ENCODE data around the gene TMEM120B. TPM values are rescaled to one million over a fixed set of nuclear protein-coding genes. Genes with fewer than 3 reads are reported as not detected.
A peak's percentile ranks its signal among the peaks of the same experiment; 100 is the strongest.

TMEM120B gene
- total RNA-seq, 1 experiment from 2014 or later, result 18.5 TPM

GRCh38 chr12:121811434-121812319, 99.1 kb downstream of the TMEM120B start:
- Histone ChIP-seq H3K27me3 (ENCODE audit: low read length) (no peaks in the 10 kb centered on the region), H2AFZ (ENCODE audit: low read length) (peak overlapping the region; percentile 17; the same call in 1 of the 2 replicates), H3K27ac (ENCODE audit: low read length) (peak overlapping the region; percentile 19), H3F3A (ENCODE audit: low read length, unreplicated experiment) (no peaks in the 10 kb centered on the region), H3K4me1 (ENCODE audit: insufficient read depth, low read length) (peaks cover 34% of the 10 kb centered on the region), H3K9me3 (ENCODE audit: low read length) (no peaks in the 10 kb centered on the region), H3K79me2 (ENCODE audit: low read length) (peaks cover 84% of the 10 kb centered on the region), H3K4me2 (ENCODE audit: low read length) (peak overlapping the region; percentile 81), H3K36me3 (ENCODE audit: low read depth, low read length) (peaks cover 44% of the 10 kb centered on the region), H3K4me3 (ENCODE audit: low read length) (peak overlapping the region; percentile 70), H3K9ac (ENCODE audit: low read length) (peak overlapping the region; percentile 59), H4K20me1 (ENCODE audit: low read length) (peaks cover 25% of the 10 kb centered on the region), H3K9me2 (replicated peaks; ENCODE audit: low read length) (no peaks in the 10 kb centered on the region)
- intact Hi-C loops (cut with micrococcal nuclease), result loop anchor here (1.0 to 2.0 kb wide), 3 partner anchors 17 to 77 kb away; partner anchors contain the start of gene PSMD9
- TF ChIP-seq EZH2phosphoT487 (IDR thresholded peaks at IDR 0.05; ENCODE audit: borderline replicate concordance, low read length), result no peak
- TF ChIP-seq EZH2 (IDR thresholded peaks at IDR 0.05; ENCODE audit: low read length, unreplicated experiment), result no peak
- peak; percentile 97 for TF ChIP-seq CTCF (conservative IDR thresholded peaks at IDR 0.05; ENCODE audit: low read depth, low read length)
- ATAC-seq (peak; percentile 79), DNase-seq (peak; percentile 84)
- ChIA-PET CTCF (interaction anchor here (0.5 to 3.3 kb wide), 9 partner anchors 9 to 1213 kb away, joined by 3 to 95 read pairs (median 5); partner anchors contain the start of gene RHOF), POLR2A (ENCODE audit: unreplicated experiment) (interaction anchor here (0.6 to 1.4 kb wide), 3 partner anchors 10 to 19 kb away, joined by 3 to 4 read pairs (median 4); no protein-coding TSS in a partner anchor)
- BruUV-seq (replicated peaks), result TSS peak; percentile 24

- Histone ChIP-seq H3K4me3 (ENCODE audit: low read length) (peak overlapping the region; percentile 70), H3F3A (ENCODE audit: low read length, unreplicated experiment) (no peaks in the 10 kb centered on the region), H3K27me3 (ENCODE audit: low read length) (no peaks in the 10 kb centered on the region), H3K9me3 (ENCODE audit: low read length) (no peaks in the 10 kb centered on the region), H3K4me1 (ENCODE audit: insufficient read depth, low read length) (peaks cover 28% of the 10 kb centered on the region), H3K36me3 (ENCODE audit: low read depth, low read length) (peaks cover 51% of the 10 kb centered on the region), H3K9ac (ENCODE audit: low read length) (peak overlapping the region; percentile 25), H3K27ac (ENCODE audit: low read length) (no peak overlapping the region), H2AFZ (ENCODE audit: low read length) (peak overlapping the region; percentile 17; the same call in 1 of the 2 replicates), H3K9me2 (replicated peaks; ENCODE audit: low read length) (no peaks in the 10 kb centered on the region), H3K4me2 (ENCODE audit: low read length) (peak overlapping the region; percentile 81), H4K20me1 (ENCODE audit: low read length) (peaks cover 21% of the 10 kb centered on the region), H3K79me2 (ENCODE audit: low read length) (peaks cover 77% of the 10 kb centered on the region)
- no peak for TF ChIP-seq EZH2 (IDR thresholded peaks at IDR 0.05; ENCODE audit: low read length, unreplicated experiment)
- TF ChIP-seq CTCF (conservative IDR thresholded peaks at IDR 0.05; ENCODE audit: low read depth, low read length), result no peak; the same call in 1 of the 2 replicates
- no peak for TF ChIP-seq EZH2phosphoT487 (IDR thresholded peaks at IDR 0.05; ENCODE audit: borderline replicate concordance, low read length)
- peak; percentile 84 for ATAC-seq
- ChIA-PET POLR2A (ENCODE audit: unreplicated experiment) (interaction anchor here (0.7 kb wide), 1 partner anchor 20 kb away, joined by 4 read pairs; no protein-coding TSS in a partner anchor), CTCF (interaction anchor here (0.5 to 3.3 kb wide), 8 partner anchors 10 to 1212 kb away, joined by 3 to 95 read pairs (median 5); partner anchors contain the start of gene RHOF)
- intact Hi-C loops (cut with micrococcal nuclease), result loop anchor here (1.0 to 2.0 kb wide), 3 partner anchors 18 to 76 kb away; partner anchors contain the start of gene PSMD9
- no TSS peak for BruUV-seq (replicated peaks)
- peak; percentile 69 for DNase-seq
Measured at GRCh38 chr12:121812320-121812871, 99.8 kb downstream of the TMEM120B start.
